ENCODE measurements around the gene PLPPR4.

GRCh38 chr1:99279525-99279924, 15.2 kb downstream of the PLPPR4 start:
- no peak for TF ChIP-seq POLR2A (IDR thresholded peaks at IDR 0.05; ENCODE audit: low read depth)
- TF ChIP-seq, protein P1, sequence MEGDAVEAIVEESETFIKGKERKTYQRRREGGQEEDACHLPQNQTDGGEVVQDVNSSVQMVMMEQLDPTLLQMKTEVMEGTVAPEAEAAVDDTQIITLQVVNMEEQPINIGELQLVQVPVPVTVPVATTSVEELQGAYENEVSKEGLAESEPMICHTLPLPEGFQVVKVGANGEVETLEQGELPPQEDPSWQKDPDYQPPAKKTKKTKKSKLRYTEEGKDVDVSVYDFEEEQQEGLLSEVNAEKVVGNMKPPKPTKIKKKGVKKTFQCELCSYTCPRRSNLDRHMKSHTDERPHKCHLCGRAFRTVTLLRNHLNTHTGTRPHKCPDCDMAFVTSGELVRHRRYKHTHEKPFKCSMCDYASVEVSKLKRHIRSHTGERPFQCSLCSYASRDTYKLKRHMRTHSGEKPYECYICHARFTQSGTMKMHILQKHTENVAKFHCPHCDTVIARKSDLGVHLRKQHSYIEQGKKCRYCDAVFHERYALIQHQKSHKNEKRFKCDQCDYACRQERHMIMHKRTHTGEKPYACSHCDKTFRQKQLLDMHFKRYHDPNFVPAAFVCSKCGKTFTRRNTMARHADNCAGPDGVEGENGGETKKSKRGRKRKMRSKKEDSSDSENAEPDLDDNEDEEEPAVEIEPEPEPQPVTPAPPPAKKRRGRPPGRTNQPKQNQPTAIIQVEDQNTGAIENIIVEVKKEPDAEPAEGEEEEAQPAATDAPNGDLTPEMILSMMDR (IDR thresholded peaks at IDR 0.05): no peak
- TF ChIP-seq POLR2AphosphoS5 (IDR thresholded peaks at IDR 0.05): no peak
- no peak for TF ChIP-seq EP300 (IDR thresholded peaks at IDR 0.05)
